Gastroesophageal sphincter (tissue), 3 donors: Measurements from ENCODE around the gene INSIG1.

Experiments used
- POLR2A ChIP-seq, 2 donors: fragments of 450-650 bp; IDR thresholded peaks; one replicate each; pipeline ENCODE4 v1.6.1; 2017; ENCODE audit warnings: antibody characterized with exemption in 2 of 2, mild to moderate bottlenecking in 2 of 2, moderate library complexity in 1 of 2
- POLR2AphosphoS5 ChIP-seq: sonication (generic); formaldehyde crosslinking; IDR thresholded peaks from one replicate; pipeline ENCODE4 v1.6.1; 2017; ENCODE audit warnings: antibody characterized with exemption
- TF ChIP-seq, protein P1 (sequence below), 4 experiments: fragments of 200-600 bp in 2 of 4; fragments of 450-650 bp in 2 of 4; sonication (generic) in 1 of 4; IDR thresholded peaks; one replicate each; pipeline ENCODE4 v1.5.1; 2017 to 2019; ENCODE audit warnings: antibody characterized with exemption in 4 of 4, mild to moderate bottlenecking in 2 of 4, moderate library complexity in 2 of 4

DNA sequence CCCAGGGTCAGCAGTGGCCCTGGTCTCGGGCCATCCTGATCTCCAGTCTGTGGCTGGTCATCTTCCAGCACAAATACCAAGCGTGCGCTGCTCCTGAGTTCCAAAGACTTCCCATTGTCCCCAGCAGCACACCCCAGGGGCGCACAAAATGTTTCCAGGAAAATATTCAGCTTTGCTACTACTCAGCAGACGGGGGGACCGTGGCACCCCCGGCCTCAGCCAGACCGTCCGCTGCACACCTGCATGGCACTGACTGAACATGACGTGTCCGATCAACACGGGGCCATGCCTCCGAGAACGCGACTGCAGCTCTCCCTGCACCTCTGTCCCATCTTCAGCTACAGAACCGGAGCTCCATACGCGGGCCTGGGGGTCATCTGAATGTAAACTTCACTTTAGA, 9.6 kb upstream of the INSIG1 start:
- TF ChIP-seq, protein P1, sequence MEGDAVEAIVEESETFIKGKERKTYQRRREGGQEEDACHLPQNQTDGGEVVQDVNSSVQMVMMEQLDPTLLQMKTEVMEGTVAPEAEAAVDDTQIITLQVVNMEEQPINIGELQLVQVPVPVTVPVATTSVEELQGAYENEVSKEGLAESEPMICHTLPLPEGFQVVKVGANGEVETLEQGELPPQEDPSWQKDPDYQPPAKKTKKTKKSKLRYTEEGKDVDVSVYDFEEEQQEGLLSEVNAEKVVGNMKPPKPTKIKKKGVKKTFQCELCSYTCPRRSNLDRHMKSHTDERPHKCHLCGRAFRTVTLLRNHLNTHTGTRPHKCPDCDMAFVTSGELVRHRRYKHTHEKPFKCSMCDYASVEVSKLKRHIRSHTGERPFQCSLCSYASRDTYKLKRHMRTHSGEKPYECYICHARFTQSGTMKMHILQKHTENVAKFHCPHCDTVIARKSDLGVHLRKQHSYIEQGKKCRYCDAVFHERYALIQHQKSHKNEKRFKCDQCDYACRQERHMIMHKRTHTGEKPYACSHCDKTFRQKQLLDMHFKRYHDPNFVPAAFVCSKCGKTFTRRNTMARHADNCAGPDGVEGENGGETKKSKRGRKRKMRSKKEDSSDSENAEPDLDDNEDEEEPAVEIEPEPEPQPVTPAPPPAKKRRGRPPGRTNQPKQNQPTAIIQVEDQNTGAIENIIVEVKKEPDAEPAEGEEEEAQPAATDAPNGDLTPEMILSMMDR (IDR thresholded peaks at IDR 0.05), result no peak
- TF ChIP-seq POLR2AphosphoS5 (no peak), POLR2A (IDR thresholded peaks at IDR 0.05) (no peak)
